Stimulated activated effector memory CD8-positive, alpha-beta T cell treated with anti-CD3 and anti-CD28 coated beads, Interleukin-12 subunit alpha, Interleukin-12 subunit beta, amount 100 ng/mL, for 72 hours (primary cell): Measurements from ENCODE around the gene PXK.

Source experiments
- ATAC-seq: fragments of 150-1000 bp; cut with Tn5 transposase; 2 replicates; pipeline ENCODE4 v1.10.0; 2021
- DNase-seq, 2 donors: peaks; one replicate each; pipeline ENCODE4 v3.0.0; 2021 to 2022; ENCODE audit warnings: low spot score in 2 of 2
- H3K27ac Mint-ChIP-seq: one replicate; pipeline ENCODE4 v1.8.0; 2022; ENCODE audit warnings: mild to moderate bottlenecking, mixed read lengths
- H3K36me3 Mint-ChIP-seq: one replicate; pipeline ENCODE4 v1.8.0; 2022; ENCODE audit warnings: mild to moderate bottlenecking, mixed read lengths
- H3K4me1 Mint-ChIP-seq: one replicate; pipeline ENCODE4 v1.8.0; 2022; ENCODE audit warnings: mixed read lengths
- H3K4me3 Mint-ChIP-seq: one replicate; pipeline ENCODE4 v1.8.0; 2022; ENCODE audit warnings: mild to moderate bottlenecking, mixed read lengths
- H3K9me3 Mint-ChIP-seq: one replicate; pipeline ENCODE4 v1.8.0; 2022; ENCODE audit warnings: mixed read lengths

PXK gene

DNA sequence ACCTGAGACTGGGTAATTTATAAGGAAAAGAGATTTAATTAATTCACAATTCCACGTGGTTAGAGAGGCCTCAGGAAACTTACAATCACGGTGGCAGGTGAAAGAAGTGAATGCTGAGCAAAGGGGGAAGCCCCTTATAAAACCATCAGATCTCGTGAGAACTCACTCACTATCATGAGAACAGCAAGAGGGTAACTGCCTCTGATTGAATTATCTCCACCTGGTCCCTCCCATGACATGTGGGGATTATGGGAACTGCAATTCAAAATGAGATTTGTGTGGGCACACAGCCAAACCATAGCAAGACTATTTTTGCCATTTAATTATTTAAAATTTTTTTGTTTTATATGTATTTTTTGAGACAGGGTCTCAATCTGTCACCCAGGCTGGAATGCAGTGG lies 132.2 kb downstream of the PXK start:
- peaks cover 5% of the 10 kb centered on the region for H3K36me3 Mint-ChIP-seq
- H3K4me3 Mint-ChIP-seq: no peak overlapping the region
- H3K4me1 Mint-ChIP-seq: peaks cover 14% of the 10 kb centered on the region
- no peak overlapping the region for H3K27ac Mint-ChIP-seq
- ATAC-seq: peak; percentile 38
- H3K9me3 Mint-ChIP-seq: no peaks in the 10 kb centered on the region
- DNase-seq: no peak

DNA sequence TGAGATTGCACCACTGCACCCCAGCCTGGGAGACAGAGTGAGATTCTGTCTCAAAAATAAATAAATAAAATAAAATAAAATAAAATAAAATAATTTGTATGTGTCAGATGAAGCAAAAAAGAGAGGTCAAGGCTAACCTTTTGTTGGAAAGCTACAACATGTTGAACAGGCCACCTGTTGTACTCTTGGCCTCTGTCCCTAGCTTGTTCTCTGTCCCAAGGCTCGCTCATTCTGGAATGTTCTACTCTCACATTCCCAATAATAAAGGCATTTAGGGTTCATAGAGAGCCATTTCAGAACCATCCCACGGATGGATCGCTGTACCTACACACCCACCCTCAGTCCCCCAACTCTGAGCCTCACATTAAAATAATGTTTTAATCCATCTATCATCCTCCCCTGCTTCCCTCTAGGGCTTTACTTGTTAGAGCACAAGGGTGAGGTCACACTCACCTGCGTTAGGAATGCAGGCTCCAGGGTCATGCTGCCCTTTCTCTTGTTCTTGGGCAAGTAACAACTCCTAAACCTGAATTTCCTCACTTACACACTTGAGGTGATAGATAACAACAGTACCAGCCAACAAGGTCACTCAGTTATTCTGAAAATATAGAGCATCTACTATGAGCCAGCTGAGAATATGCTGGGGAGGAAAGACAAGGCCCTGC lies 134.3 kb downstream of the PXK start:
- DNase-seq (no peak), ATAC-seq (no peak)
- H3K9me3 Mint-ChIP-seq: no peaks in the 10 kb centered on the region
- no peak overlapping the region for H3K4me3 Mint-ChIP-seq
- peaks cover 36% of the 10 kb centered on the region for H3K4me1 Mint-ChIP-seq
- no peak overlapping the region for H3K27ac Mint-ChIP-seq
- peaks cover 5% of the 10 kb centered on the region for H3K36me3 Mint-ChIP-seq

- no peak overlapping the region for H3K27ac Mint-ChIP-seq
- no peaks in the 10 kb centered on the region for H3K9me3 Mint-ChIP-seq
- peaks cover 40% of the 10 kb centered on the region for H3K4me1 Mint-ChIP-seq
- no peak overlapping the region for H3K4me3 Mint-ChIP-seq
- no peak for ATAC-seq
- no peaks in the 10 kb centered on the region for H3K36me3 Mint-ChIP-seq
- no peak for DNase-seq
Measured at GRCh38 chr3:58469096-58469495, 136.4 kb downstream of the PXK start.

GRCh38 chr3:58470363-58471024 lies 137.8 kb downstream of the PXK start:
- Mint-ChIP-seq H3K4me1 (peaks cover 53% of the 10 kb centered on the region), H3K36me3 (no peaks in the 10 kb centered on the region), H3K4me3 (peak overlapping the region; percentile 30), H3K9me3 (no peaks in the 10 kb centered on the region), H3K27ac (no peak overlapping the region)
- ATAC-seq: no peak
- DNase-seq: no peak

DNA sequence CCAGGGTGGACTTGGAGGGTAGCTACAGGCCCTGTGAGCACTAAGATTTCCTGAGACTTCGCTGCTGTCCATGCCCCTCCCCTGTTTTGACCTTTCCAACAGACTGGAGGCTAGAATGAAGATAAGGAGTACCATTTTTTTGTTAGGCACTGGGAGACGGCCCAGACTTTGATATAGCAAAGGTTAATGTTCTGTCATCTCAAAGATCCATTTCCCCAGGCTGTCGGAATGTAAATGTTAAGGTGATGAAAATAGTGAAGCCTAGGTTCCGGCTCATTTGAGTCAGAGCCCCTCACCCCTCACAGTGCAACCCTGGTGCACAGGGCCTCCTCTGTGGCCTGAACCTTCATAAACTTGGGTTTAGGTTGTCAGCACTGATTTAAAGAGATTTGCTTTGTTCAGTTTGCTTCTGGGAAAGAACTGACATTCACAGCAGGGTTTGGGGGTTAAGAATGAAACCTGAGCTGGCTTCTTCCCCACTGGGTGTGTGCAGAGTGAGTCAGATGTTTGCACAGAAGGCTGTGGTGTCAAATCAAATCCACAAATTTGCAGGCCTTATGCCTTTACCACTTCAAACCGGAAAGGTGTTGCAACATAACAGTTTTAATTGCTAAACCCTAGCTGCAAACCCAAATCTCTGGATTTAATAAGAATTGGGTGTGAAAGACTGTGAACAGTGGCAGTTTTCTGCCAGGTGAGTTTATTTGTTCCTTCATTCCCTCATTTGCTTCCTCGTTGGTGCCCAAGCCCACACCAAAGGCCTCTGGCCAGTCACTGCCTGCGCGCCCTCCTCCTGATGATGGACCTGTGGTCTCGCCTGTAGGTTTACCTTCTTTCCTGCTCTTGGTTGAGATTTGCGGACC lies 138.6 kb downstream of the PXK start:
- H3K36me3 Mint-ChIP-seq: no peaks in the 10 kb centered on the region
- peak; percentile 35 to 82 for DNase-seq
- H3K4me1 Mint-ChIP-seq: peaks cover 53% of the 10 kb centered on the region
- H3K27ac Mint-ChIP-seq: no peak overlapping the region
- H3K4me3 Mint-ChIP-seq: peak overlapping the region; percentile 30
- no peaks in the 10 kb centered on the region for H3K9me3 Mint-ChIP-seq
- ATAC-seq: peak; percentile 98

DNA sequence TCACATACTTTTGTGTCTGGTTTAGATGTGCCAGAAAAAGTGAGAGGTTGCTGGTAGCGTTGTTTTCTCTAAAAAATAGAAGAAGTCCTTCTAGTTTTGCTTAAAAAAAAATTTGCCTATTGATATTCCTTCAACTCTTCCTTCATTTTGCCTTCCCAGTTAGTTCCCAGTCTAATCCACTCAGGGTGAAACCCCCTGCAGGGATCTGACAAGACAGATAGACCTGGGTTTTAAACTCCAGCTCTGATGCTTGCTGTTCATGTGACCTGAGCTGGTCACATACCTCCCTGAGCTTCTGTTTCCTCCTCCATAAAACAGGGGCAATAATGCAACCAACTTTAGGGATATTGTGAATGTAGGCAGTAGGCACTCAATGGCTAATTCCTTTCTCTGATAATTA lies 140.6 kb downstream of the PXK start:
- Mint-ChIP-seq H3K27ac (no peak overlapping the region), H3K4me3 (no peak overlapping the region), H3K9me3 (no peaks in the 10 kb centered on the region), H3K36me3 (no peaks in the 10 kb centered on the region), H3K4me1 (peaks cover 58% of the 10 kb centered on the region)
- ATAC-seq: no peak
- DNase-seq: no peak

DNA sequence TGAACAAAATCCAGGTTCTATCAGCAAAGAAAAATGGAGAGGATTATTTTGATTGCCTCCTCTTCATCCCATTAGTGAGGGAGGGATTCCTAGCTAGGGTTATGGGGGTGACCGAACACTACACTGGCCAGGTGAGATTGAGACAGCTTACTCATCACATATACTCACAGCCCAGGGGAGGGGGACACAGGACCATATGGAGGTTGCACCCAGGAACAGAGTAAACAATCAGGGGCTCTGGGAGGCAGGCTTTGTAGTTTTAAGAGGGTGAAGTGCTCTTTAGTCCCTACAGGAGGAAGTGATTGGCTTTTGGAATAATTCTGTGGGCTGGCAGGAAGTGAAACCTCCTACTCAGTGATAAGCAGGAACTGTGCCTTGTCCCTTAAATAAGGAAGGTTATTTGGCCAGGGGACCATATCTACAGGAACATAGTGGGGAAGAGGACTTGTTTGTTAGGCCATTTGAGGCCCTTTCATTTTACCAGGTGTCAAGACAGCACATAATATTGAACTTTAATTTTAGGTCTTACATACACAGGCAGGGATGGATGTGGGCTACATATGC lies 141.7 kb downstream of the PXK start:
- ATAC-seq (no peak), DNase-seq (no peak)
- no peaks in the 10 kb centered on the region for H3K36me3 Mint-ChIP-seq
- peaks cover 58% of the 10 kb centered on the region for H3K4me1 Mint-ChIP-seq
- no peaks in the 10 kb centered on the region for H3K9me3 Mint-ChIP-seq
- H3K27ac Mint-ChIP-seq: no peak overlapping the region
- H3K4me3 Mint-ChIP-seq: no peak overlapping the region

DNA sequence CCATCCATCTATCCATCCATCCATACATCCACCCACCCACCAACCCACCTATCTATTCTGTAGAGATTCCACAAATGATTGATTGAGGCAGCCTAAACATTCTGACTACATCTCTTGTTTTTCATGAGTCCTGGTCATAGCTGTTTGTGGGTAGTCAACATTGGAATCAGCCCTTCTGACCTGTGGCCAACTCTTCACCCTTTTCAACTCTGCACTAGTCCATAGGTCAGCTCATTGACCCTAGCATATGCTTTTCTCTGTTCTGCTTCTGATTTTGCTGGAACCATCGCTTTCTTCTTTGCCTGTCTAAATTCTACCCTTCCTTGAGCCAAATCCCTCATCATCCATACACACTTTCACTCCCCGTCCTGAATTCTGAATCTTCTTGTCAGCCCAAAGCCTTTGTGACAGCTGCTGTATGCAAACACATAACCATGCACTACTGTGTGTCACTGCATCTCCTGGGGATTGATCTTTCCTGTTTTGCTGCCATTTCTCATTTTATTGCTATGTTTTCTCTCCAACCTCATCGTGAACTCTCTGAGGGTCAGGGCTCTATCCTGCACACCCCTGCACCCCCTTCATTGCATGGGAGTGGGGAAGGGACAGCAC lies 142.4 kb downstream of the PXK start:
- Mint-ChIP-seq H3K27ac (no peak overlapping the region), H3K4me1 (peaks cover 55% of the 10 kb centered on the region), H3K36me3 (no peaks in the 10 kb centered on the region), H3K9me3 (no peaks in the 10 kb centered on the region), H3K4me3 (no peak overlapping the region)
- ATAC-seq (no peak), DNase-seq (no peak)
